GM23338 (cell line): ENCODE measurements around the gene LGALS8.

ENCODE experiments used
- CREB1 ChIP-seq: fragments of 250-450 bp; sonication (Bioruptor Pico); IDR thresholded peaks from 2 replicates; pipeline ENCODE4 v1.5.0; 2020; ENCODE audit warnings: low read depth, mild to moderate bottlenecking, moderate library complexity
- CTCF ChIP-seq, 2 experiments: fragments of 200-600 bp in 1 of 2; sonication (generic) in 1 of 2; conservative IDR thresholded peaks; 2 replicates each; pipeline versions ENCODE4 v1.5.1 to v1.6.1; 2016 to 2017; ENCODE audit warnings: antibody characterized with exemption in 2 of 2, low read depth in 2 of 2, mild to moderate bottlenecking in 2 of 2, moderate library complexity in 1 of 2
- EZH2 ChIP-seq: fragments of 200-600 bp; sonication (generic); IDR thresholded peaks from one replicate; pipeline ENCODE4 v1.8.0; 2017; ENCODE audit warnings: antibody characterized with exemption, mild to moderate bottlenecking, low read depth; ENCODE audit not compliant: unreplicated experiment
- NANOG ChIP-seq: IDR thresholded peaks from 2 replicates; pipeline ENCODE4 v1.6.1; 2016; ENCODE audit warnings: antibody characterized with exemption, borderline replicate concordance
- POLR2AphosphoS5 ChIP-seq: IDR thresholded peaks from 2 replicates; pipeline ENCODE4 v1.6.1; 2016; ENCODE audit warnings: antibody characterized with exemption, low read depth
- STAT1 ChIP-seq: IDR thresholded peaks from one replicate; pipeline ENCODE4 v1.6.1; 2016; ENCODE audit warnings: antibody characterized with exemption; ENCODE audit not compliant: unreplicated experiment
- ZNF114 ChIP-seq: fragments of 250-450 bp; sonication (Bioruptor Pico); IDR thresholded peaks from 2 replicates; pipeline ENCODE4 v1.5.0; 2020; ENCODE audit warnings: mild to moderate bottlenecking, moderate library complexity
- TF ChIP-seq, protein P1 (sequence below): IDR thresholded peaks from one replicate; pipeline ENCODE4 v1.6.1; 2018; ENCODE audit warnings: antibody characterized with exemption; ENCODE audit not compliant: unreplicated experiment

DNA sequence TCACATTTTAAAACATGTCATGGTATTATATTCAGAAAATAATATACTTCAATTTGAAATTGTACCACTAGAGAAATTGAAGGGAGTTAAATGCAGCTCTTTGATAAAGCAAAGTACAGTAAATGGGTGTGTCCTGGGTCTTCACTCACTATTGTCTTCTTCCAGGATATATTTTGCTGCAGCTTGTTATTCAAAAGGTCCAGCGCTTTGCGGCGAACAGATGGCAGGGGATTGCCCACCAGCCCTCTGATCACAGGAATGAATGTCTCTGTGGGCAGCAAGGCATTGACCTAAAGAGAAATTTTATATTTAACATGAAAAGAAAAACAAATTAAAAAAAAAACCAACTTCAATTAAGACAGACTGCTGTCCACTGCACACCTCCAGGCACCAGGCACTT is 35.1 kb downstream of the LGALS8 start:
- TF ChIP-seq EZH2, result no peak
- no peak for TF ChIP-seq POLR2AphosphoS5
- no peak for TF ChIP-seq CREB1
- TF ChIP-seq CTCF (conservative IDR thresholded peaks at IDR 0.05; ENCODE audit: low read depth in 2 of 2), result no peak
- no peak for TF ChIP-seq NANOG
- TF ChIP-seq, protein P1, sequence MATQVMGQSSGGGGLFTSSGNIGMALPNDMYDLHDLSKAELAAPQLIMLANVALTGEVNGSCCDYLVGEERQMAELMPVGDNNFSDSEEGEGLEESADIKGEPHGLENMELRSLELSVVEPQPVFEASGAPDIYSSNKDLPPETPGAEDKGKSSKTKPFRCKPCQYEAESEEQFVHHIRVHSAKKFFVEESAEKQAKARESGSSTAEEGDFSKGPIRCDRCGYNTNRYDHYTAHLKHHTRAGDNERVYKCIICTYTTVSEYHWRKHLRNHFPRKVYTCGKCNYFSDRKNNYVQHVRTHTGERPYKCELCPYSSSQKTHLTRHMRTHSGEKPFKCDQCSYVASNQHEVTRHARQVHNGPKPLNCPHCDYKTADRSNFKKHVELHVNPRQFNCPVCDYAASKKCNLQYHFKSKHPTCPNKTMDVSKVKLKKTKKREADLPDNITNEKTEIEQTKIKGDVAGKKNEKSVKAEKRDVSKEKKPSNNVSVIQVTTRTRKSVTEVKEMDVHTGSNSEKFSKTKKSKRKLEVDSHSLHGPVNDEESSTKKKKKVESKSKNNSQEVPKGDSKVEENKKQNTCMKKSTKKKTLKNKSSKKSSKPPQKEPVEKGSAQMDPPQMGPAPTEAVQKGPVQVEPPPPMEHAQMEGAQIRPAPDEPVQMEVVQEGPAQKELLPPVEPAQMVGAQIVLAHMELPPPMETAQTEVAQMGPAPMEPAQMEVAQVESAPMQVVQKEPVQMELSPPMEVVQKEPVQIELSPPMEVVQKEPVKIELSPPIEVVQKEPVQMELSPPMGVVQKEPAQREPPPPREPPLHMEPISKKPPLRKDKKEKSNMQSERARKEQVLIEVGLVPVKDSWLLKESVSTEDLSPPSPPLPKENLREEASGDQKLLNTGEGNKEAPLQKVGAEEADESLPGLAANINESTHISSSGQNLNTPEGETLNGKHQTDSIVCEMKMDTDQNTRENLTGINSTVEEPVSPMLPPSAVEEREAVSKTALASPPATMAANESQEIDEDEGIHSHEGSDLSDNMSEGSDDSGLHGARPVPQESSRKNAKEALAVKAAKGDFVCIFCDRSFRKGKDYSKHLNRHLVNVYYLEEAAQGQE, result no peak
- no peak for TF ChIP-seq STAT1
- no peak for TF ChIP-seq ZNF114 (CRISPR knock-in tag)
